Right lobe of liver (tissue), 4 donors: ENCODE results near the gene NUP35.

Experiments used
- CTCF ChIP-seq, 4 donors: fragments of 200-600 bp in 3 of 4; fragments of 450-650 bp in 1 of 4; IDR thresholded peaks; one replicate each; pipeline versions ENCODE4 v1.5.1 to v1.8.0; 2016 to 2022; ENCODE audit warnings: antibody characterized with exemption in 4 of 4, mild to moderate bottlenecking in 2 of 4
- POLR2A ChIP-seq: fragments of 450-650 bp; IDR thresholded peaks from one replicate; pipeline ENCODE4 v1.6.1; 2017; ENCODE audit warnings: antibody characterized with exemption, mild to moderate bottlenecking
- donor health status: DM: no; HTN: no; CAD: no.
- donor health status: DM: no; HTN: no; CAD: no.
- donor health status: DM: no; HTN: yes; CAD: no.

DNA sequence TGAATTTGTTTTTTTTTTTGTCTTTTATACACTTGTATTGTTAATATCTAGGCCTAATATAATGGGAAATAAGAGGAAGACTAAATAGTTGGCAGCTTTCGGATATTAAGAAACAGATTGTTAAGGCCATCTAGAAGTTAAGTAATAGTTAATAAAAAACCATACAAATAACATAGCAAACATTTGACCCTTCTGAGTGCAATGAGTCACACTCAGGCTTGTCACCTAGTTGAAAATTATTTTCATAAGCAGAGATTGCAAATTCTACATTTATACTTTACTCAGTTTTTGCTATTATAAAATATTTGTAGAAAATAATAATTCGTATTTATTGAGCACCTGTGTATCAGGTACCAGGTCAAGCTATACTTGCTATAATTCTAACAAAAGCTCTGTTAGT lies 2.4 kb downstream of the NUP35 start:
- TF ChIP-seq CTCF (IDR thresholded peaks at IDR 0.05) (no peak), POLR2A (no peak)
